ENCODE measurements around the gene SCAMP1.

The SCAMP1 gene

DNA sequence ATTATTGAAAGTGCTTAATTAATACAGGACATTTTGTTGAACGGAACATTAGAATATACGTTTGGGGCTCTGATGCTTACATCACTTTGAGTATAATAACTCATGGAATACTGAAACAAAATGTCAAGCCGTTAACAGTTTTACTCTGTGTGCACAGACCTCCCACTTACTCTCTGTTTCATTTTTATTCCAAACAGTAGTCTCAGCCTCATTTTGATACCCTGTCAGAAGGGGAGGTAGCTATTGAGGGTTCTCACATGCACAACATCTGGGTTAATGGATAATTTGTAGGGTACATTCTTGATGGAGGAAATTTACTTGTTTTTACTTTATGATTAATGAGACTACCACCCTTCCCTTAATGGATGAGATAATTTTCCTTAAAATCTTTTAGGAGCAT, 59.0 kb downstream of the SCAMP1 start:
- Mint-ChIP-seq H3K4me1 (no peaks in the 10 kb centered on the region), H3K4me3 (no peak overlapping the region), H3K27me3 (ENCODE audit: low read depth) (no peaks in the 10 kb centered on the region), H3K9me3 (no peaks in the 10 kb centered on the region), H3K27ac (no peak overlapping the region), H3K36me3 (ENCODE audit: low read depth) (peaks cover 62% of the 10 kb centered on the region)
- TF ChIP-seq, protein P1, sequence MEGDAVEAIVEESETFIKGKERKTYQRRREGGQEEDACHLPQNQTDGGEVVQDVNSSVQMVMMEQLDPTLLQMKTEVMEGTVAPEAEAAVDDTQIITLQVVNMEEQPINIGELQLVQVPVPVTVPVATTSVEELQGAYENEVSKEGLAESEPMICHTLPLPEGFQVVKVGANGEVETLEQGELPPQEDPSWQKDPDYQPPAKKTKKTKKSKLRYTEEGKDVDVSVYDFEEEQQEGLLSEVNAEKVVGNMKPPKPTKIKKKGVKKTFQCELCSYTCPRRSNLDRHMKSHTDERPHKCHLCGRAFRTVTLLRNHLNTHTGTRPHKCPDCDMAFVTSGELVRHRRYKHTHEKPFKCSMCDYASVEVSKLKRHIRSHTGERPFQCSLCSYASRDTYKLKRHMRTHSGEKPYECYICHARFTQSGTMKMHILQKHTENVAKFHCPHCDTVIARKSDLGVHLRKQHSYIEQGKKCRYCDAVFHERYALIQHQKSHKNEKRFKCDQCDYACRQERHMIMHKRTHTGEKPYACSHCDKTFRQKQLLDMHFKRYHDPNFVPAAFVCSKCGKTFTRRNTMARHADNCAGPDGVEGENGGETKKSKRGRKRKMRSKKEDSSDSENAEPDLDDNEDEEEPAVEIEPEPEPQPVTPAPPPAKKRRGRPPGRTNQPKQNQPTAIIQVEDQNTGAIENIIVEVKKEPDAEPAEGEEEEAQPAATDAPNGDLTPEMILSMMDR (IDR thresholded peaks at IDR 0.05; ENCODE audit: unreplicated experiment in 3 of 3) = no peak

GRCh38 chr5:78420548-78420947, 60.1 kb downstream of the SCAMP1 start:
- Mint-ChIP-seq H3K4me3 (no peak overlapping the region), H3K27ac (no peak overlapping the region), H3K27me3 (ENCODE audit: low read depth) (no peaks in the 10 kb centered on the region), H3K4me1 (no peaks in the 10 kb centered on the region), H3K36me3 (ENCODE audit: low read depth) (peaks cover 63% of the 10 kb centered on the region), H3K9me3 (no peaks in the 10 kb centered on the region)
- TF ChIP-seq, protein P1 (IDR thresholded peaks at IDR 0.05; ENCODE audit: unreplicated experiment in 3 of 3) = no peak

GRCh38 chr5:78424665-78425064, 64.2 kb downstream of the SCAMP1 start:
- peaks cover 12% of the 10 kb centered on the region for H3K9me3 Mint-ChIP-seq
- TF ChIP-seq, protein P1 (IDR thresholded peaks at IDR 0.05; ENCODE audit: unreplicated experiment in 3 of 3) = no peak
- H3K36me3 Mint-ChIP-seq (ENCODE audit: low read depth) = peaks cover 66% of the 10 kb centered on the region
- H3K27me3 Mint-ChIP-seq (ENCODE audit: low read depth) = no peaks in the 10 kb centered on the region
- H3K27ac Mint-ChIP-seq = no peak overlapping the region
- H3K4me1 Mint-ChIP-seq = no peaks in the 10 kb centered on the region
- H3K4me3 Mint-ChIP-seq = no peak overlapping the region

- Mint-ChIP-seq H3K9me3 (peaks cover 21% of the 10 kb centered on the region), H3K36me3 (ENCODE audit: low read depth) (peaks cover 79% of the 10 kb centered on the region), H3K27me3 (ENCODE audit: low read depth) (no peaks in the 10 kb centered on the region), H3K4me3 (no peak overlapping the region), H3K4me1 (no peaks in the 10 kb centered on the region), H3K27ac (no peak overlapping the region)
- TF ChIP-seq, protein P1 (IDR thresholded peaks at IDR 0.05; ENCODE audit: unreplicated experiment in 3 of 3) = no peak
These were observed 69.0 kb downstream of the SCAMP1 start for GRCh38 chr5:78429332-78429980.

GRCh38 chr5:78430866-78431265, 70.4 kb downstream of the SCAMP1 start:
- Mint-ChIP-seq H3K4me3 (no peak overlapping the region), H3K9me3 (peaks cover 29% of the 10 kb centered on the region), H3K36me3 (ENCODE audit: low read depth) (peaks cover 84% of the 10 kb centered on the region), H3K4me1 (no peaks in the 10 kb centered on the region), H3K27me3 (ENCODE audit: low read depth) (no peaks in the 10 kb centered on the region), H3K27ac (no peak overlapping the region)
- TF ChIP-seq, protein P1 (IDR thresholded peaks at IDR 0.05; ENCODE audit: unreplicated experiment in 3 of 3) = no peak

- TF ChIP-seq, protein P1 (IDR thresholded peaks at IDR 0.05; ENCODE audit: unreplicated experiment in 3 of 3) = no peak
- Mint-ChIP-seq H3K9me3 (peaks cover 41% of the 10 kb centered on the region), H3K4me3 (no peak overlapping the region), H3K27me3 (ENCODE audit: low read depth) (no peaks in the 10 kb centered on the region), H3K4me1 (no peaks in the 10 kb centered on the region), H3K36me3 (ENCODE audit: low read depth) (peaks cover 89% of the 10 kb centered on the region), H3K27ac (no peak overlapping the region)
These were observed 73.6 kb downstream of the SCAMP1 start for GRCh38 chr5:78433972-78434371.
